ENCODE results near the gene SH3PXD2B.
"Not testable (repeated sequence)": the region's sequence is repeated elsewhere in the genome, so short reads cannot be mapped to it uniquely, and the experiment has no call there.

GRCh38 chr5:172478695-172479033, 24.3 kb upstream of the SH3PXD2B start:
- TF ChIP-seq CTCF (IDR thresholded peaks at IDR 0.05 in 2 of 3, conservative IDR thresholded peaks at IDR 0.05 in 1 of 3; ENCODE audit: borderline replicate concordance in 1 of 3, insufficient read depth in 1 of 3, low read depth in 2 of 3, low read length in 2 of 3); POLR2AphosphoS5 (IDR thresholded peaks at IDR 0.05; ENCODE audit: low read depth, low read length); MAX (IDR thresholded peaks at IDR 0.05); ATF3 (IDR thresholded peaks at IDR 0.05); REST (IDR thresholded peaks at IDR 0.05; ENCODE audit: low read depth): not testable (repeated sequence)

Measured in HCT116 (cell line).